Mucosa of rectum (tissue), 2 donors: ENCODE data around the gene PCDHGA3.
"Not testable (repeated sequence)": the region's sequence is repeated elsewhere in the genome, so short reads cannot be mapped to it uniquely, and the experiment has no call there.

Experiments used
- H3K27ac ChIP-seq, 2 donors: one replicate each; pipeline ENCODE4 v1.7.0; 2013; ENCODE audit warnings: inconsistent platforms in 2 of 2, low read depth in 2 of 2, low read length in 2 of 2
- H3K27me3 ChIP-seq, 2 donors: one replicate each; pipeline ENCODE4 v1.7.0; 2013; ENCODE audit warnings: low read length in 2 of 2; ENCODE audit not compliant: control insufficient read depth in 2 of 2, insufficient read depth in 2 of 2
- H3K36me3 ChIP-seq, 2 donors: one replicate each; pipeline ENCODE4 v1.7.0; 2013; ENCODE audit warnings: low read length in 2 of 2; ENCODE audit not compliant: control insufficient read depth in 2 of 2, insufficient read depth in 2 of 2
- H3K4me1 ChIP-seq, 2 donors: one replicate each; pipeline ENCODE4 v1.7.0; 2013; ENCODE audit warnings: low read length in 2 of 2, mild to moderate bottlenecking in 1 of 2; ENCODE audit not compliant: control insufficient read depth in 2 of 2, insufficient read depth in 2 of 2
- H3K4me3 ChIP-seq, 2 donors: one replicate each; pipeline ENCODE4 v1.7.0; 2013; ENCODE audit warnings: low read length in 2 of 2
- H3K9ac ChIP-seq, 2 donors: one replicate each; pipeline ENCODE4 v1.7.0; 2013; ENCODE audit warnings: low read length in 2 of 2, low read depth in 1 of 2, mild to moderate bottlenecking in 1 of 2
- H3K9me3 ChIP-seq, 2 donors: one replicate each; pipeline ENCODE4 v1.7.0; 2013; ENCODE audit warnings: low read length in 2 of 2; ENCODE audit not compliant: control insufficient read depth in 2 of 2
- donor health status: healthy.
- donor health status: Normal muscosa, but diverticular disease.

PCDHGA3 gene

GRCh38 chr5:141322261-141322660, 21.4 kb upstream of the PCDHGA3 start:
- peaks cover 17 to 19% of the 10 kb centered on the region in 2 donors for H3K36me3 ChIP-seq
- no peak overlapping the region for H3K27ac ChIP-seq
- H3K4me1 ChIP-seq: peaks cover 4 to 8% of the 10 kb centered on the region in 2 donors
- H3K9ac ChIP-seq: no peak overlapping the region
- H3K4me3 ChIP-seq: no peak overlapping the region
- H3K9me3 ChIP-seq: peaks cover 25 to 33% of the 10 kb centered on the region in 2 donors
- H3K27me3 ChIP-seq: no peaks in the 10 kb centered on the region

GRCh38 chr5:141326088-141326854, 17.4 kb upstream of the PCDHGA3 start:
- no peaks in the 10 kb centered on the region for H3K4me1 ChIP-seq
- no peaks in the 10 kb centered on the region for H3K27me3 ChIP-seq
- peak overlapping the region; percentile 67 to 72 for H3K4me3 ChIP-seq
- peaks cover 17% of the 10 kb centered on the region in 2 donors for H3K9me3 ChIP-seq
- no peak overlapping the region for H3K27ac ChIP-seq
- H3K36me3 ChIP-seq: no peaks in the 10 kb centered on the region
- peak overlapping the region; percentile 36 to 48 for H3K9ac ChIP-seq

GRCh38 chr5:141328231-141328630, 15.4 kb upstream of the PCDHGA3 start:
- Histone ChIP-seq H3K27ac (no peak overlapping the region), H3K27me3 (no peaks in the 10 kb centered on the region), H3K9ac (no peak overlapping the region), H3K4me1 (no peaks in the 10 kb centered on the region), H3K4me3 (no peak overlapping the region), H3K36me3 (no peaks in the 10 kb centered on the region), H3K9me3 (peaks cover 10 to 20% of the 10 kb centered on the region in 2 donors)

- Histone ChIP-seq H3K27ac (no peak within 1 kb of the TSS), H3K9ac (no peak within 1 kb of the TSS), H3K4me1 (no peaks in the 10 kb centered on the region), H3K36me3 (no peaks in the 10 kb centered on the region), H3K4me3 (peak within 1 kb of the TSS in 1 of 2 donors; percentile 46), H3K27me3 (no peaks in the 10 kb centered on the region), H3K9me3 (peaks cover 10 to 20% of the 10 kb centered on the region in 2 donors)
These were observed 13.1 kb upstream of the PCDHGA3 start, which contains the start of gene PCDHGA1 for GRCh38 chr5:141330299-141331080. PCDHGA1 (plus strand) TSS chr5:141330514.

- not testable (repeated sequence) for H3K4me1 ChIP-seq, H3K9ac ChIP-seq, H3K27ac ChIP-seq, H3K27me3 ChIP-seq, H3K36me3 ChIP-seq, H3K4me3 ChIP-seq
- peaks cover 10 to 20% of the 10 kb centered on the region in 2 donors for H3K9me3 ChIP-seq
These were observed 11.1 kb upstream of the PCDHGA3 start for GRCh38 chr5:141332571-141332970.

GRCh38 chr5:141338538-141339306, 4.9 kb upstream of the PCDHGA3 start, which contains the start of gene PCDHGA2:
PCDHGA2 (plus strand) TSS chr5:141338760.
- no peak within 1 kb of the TSS for H3K27ac ChIP-seq
- H3K4me1 ChIP-seq: no peaks in the 10 kb centered on the region
- peak within 1 kb of the TSS; percentile 10 to 39 for H3K4me3 ChIP-seq
- peaks cover 19 to 22% of the 10 kb centered on the region in 2 donors for H3K9me3 ChIP-seq
- no peaks in the 10 kb centered on the region for H3K27me3 ChIP-seq
- H3K36me3 ChIP-seq: no peaks in the 10 kb centered on the region
- H3K9ac ChIP-seq: no peak within 1 kb of the TSS

- not testable (repeated sequence) for H3K4me1 ChIP-seq, H3K36me3 ChIP-seq, H3K27ac ChIP-seq, H3K4me3 ChIP-seq, H3K9ac ChIP-seq, H3K27me3 ChIP-seq
- peaks cover 27 to 32% of the 10 kb centered on the region in 2 donors for H3K9me3 ChIP-seq
These were observed 2.8 kb upstream of the PCDHGA3 start for GRCh38 chr5:141340781-141341354.

- Histone ChIP-seq H3K4me1 (no peaks in the 10 kb centered on the region), H3K4me3 (no peak overlapping the region), H3K27me3 (no peaks in the 10 kb centered on the region), H3K27ac (no peak overlapping the region), H3K9ac (no peak overlapping the region), H3K36me3 (no peaks in the 10 kb centered on the region), H3K9me3 (peaks cover 27 to 32% of the 10 kb centered on the region in 2 donors)
These were observed 856 bp upstream of the PCDHGA3 start for GRCh38 chr5:141342773-141343172.

GRCh38 chr5:141343953-141344463, 379 bp downstream of the PCDHGA3 start:
- Histone ChIP-seq H3K9ac (no peak overlapping the region), H3K9me3 (peaks cover 22 to 30% of the 10 kb centered on the region in 2 donors), H3K4me3 (peak overlapping the region; percentile 5 to 19), H3K27ac (no peak overlapping the region), H3K36me3 (no peaks in the 10 kb centered on the region), H3K4me1 (no peaks in the 10 kb centered on the region), H3K27me3 (no peaks in the 10 kb centered on the region)
